Measurements from ENCODE around the gene PCGF2. TPM values are rescaled to one million over a fixed set of nuclear protein-coding genes. Genes with fewer than 3 reads are reported as not detected.

Gene PCGF2
- total and polyA plus RNA-seq, 9 of the 15 experiments (the other 6 are each of a cell fraction or from before 2014, with no cell fraction given): 1.3 to 33.4 (median 7.0) TPM

DNA sequence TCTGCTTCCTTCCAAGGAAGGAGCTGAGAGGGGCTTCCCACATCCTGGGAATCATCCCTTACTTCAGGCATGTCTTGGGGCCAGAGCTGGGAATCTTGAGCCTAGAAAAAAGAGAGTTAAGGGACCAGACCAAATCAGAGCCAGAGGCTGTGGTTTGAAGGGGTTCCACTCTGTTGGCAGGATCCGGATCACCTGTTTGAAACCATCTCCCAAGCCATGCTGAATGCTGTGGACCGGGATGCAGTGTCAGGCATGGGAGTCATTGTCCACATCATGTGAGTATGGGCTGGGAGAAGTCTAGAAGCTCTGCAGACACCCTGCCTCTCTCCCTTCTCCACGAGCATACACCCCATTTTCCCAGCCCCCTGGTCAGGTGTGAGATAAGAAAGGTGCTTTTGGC, 14.1 kb upstream of the PCGF2 start:
- TF ChIP-seq SFPQ (IDR thresholded peaks at IDR 0.05; ENCODE audit: low read depth, low read length): no peak
- no peak for TF ChIP-seq ZKSCAN1 (IDR thresholded peaks at IDR 0.05; ENCODE audit: low read depth, low read length)
- no peak for TF ChIP-seq ZNF785 (CRISPR knock-in tag; IDR thresholded peaks at IDR 0.05)
- TF ChIP-seq ZNF274 (IDR thresholded peaks at IDR 0.05; ENCODE audit: borderline replicate concordance, low read depth, low read length): no peak
- no peak for TF ChIP-seq MLX (CRISPR knock-in tag; conservative IDR thresholded peaks at IDR 0.05)
- TF ChIP-seq, protein P1, sequence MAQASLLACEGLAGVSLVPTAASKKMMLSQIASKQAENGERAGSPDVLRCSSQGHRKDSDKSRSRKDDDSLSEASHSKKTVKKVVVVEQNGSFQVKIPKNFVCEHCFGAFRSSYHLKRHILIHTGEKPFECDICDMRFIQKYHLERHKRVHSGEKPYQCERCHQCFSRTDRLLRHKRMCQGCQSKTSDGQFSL (CRISPR knock-in tag; IDR thresholded peaks at IDR 0.05): no peak
- TF ChIP-seq, protein P1 (tag; IDR thresholded peaks at IDR 0.05): no peak
- no peak for TF ChIP-seq TEAD4 (IDR thresholded peaks at IDR 0.05; ENCODE audit: low read length)
- no peak for TF ChIP-seq TEAD4 (CRISPR knock-in tag; IDR thresholded peaks at IDR 0.05; ENCODE audit: borderline replicate concordance)
- TF ChIP-seq PYGO2 (tag; IDR thresholded peaks at IDR 0.05): no peak
- no peak for TF ChIP-seq FUS (optimal IDR thresholded peaks at IDR 0.05; ENCODE audit: low read depth, low read length)
- no peak for TF ChIP-seq BACH1 (tag; IDR thresholded peaks at IDR 0.05)
- no peak for TF ChIP-seq ESRRA (IDR thresholded peaks at IDR 0.05; ENCODE audit: borderline replicate concordance, low read depth)
- H3K9me3 ChIP-seq (replicated peaks; ENCODE audit: control insufficient read depth, insufficient read depth, low read depth, low read length): no peaks in the 10 kb centered on the region
- peaks cover 6% of the 10 kb centered on the region for H4K20me1 ChIP-seq (replicated peaks; ENCODE audit: control insufficient read depth, insufficient read depth, low read length)
- H3K4me2 ChIP-seq (ENCODE audit: insufficient read depth, low read length): no peak overlapping the region
- DNase-seq (ENCODE audit: extremely low read depth in 1 of 4, low spot score in 3 of 4) (no peak), ATAC-seq (no peak), FAIRE-seq (no peak)
- no peaks in the 10 kb centered on the region for H3K9me1 ChIP-seq (ENCODE audit: control insufficient read depth, insufficient read depth, low read length)
- CTCF ChIA-PET (ENCODE audit: low intra/inter-chr PET ratio): interaction anchor here (0.6 kb wide), 1 partner anchor 100 kb away, joined by 3 read pairs; no protein-coding TSS in a partner anchor
- 97% methylated on average over 3 of the region's 3 CpGs for WGBS (ENCODE audit: insufficient coverage, low coverage, missing lambda C conversion rate)
- intact Hi-C loops (cut with micrococcal nuclease) (no loop called here), in situ Hi-C loops (cut with MboI) (no loop called here)
- H3K27ac ChIP-seq (ENCODE audit: extremely low read depth, low read depth, low read length): no peak overlapping the region
- no peak overlapping the region for H3K9ac ChIP-seq (ENCODE audit: insufficient read depth in 1 of 2, low read depth in 2 of 2, low read length in 2 of 2)
- no peak overlapping the region for H3K4me3 ChIP-seq
- H3K4me1 ChIP-seq (replicated peaks in 1 of 2; ENCODE audit: control insufficient read depth in 2 of 2, insufficient read depth in 2 of 2, low read length in 2 of 2): no peaks in the 10 kb centered on the region
- no peaks in the 10 kb centered on the region for H3K27me3 ChIP-seq (ENCODE audit: control insufficient read depth in 2 of 2, insufficient read depth in 2 of 2, low read length in 2 of 2)
- BruUV-seq (replicated peaks): no TSS peak
- POLR2A ChIA-PET: interaction anchor here (0.6 to 1.2 kb wide), 5 partner anchors 10 to 32 kb away, joined by 3 to 6 read pairs (median 4); partner anchors contain the start of gene PSMB3
- H3K79me2 ChIP-seq (ENCODE audit: control insufficient read depth, insufficient read depth, low read length): no peaks in the 10 kb centered on the region
- peaks cover 90% of the 10 kb centered on the region for H3K36me3 ChIP-seq (ENCODE audit: control insufficient read depth, insufficient read depth, low read length)
- no peak overlapping the region for H2AFZ ChIP-seq (ENCODE audit: low read depth, low read length)

All from K562 (cell line).